Esophagus squamous epithelium (tissue), 4 donors: ENCODE data around the gene GZMA.
"Not testable (repeated sequence)": the region's sequence is repeated elsewhere in the genome, so short reads cannot be mapped to it uniquely, and the experiment has no call there.

Experiments used
- CTCF ChIP-seq, 6 experiments: fragments of 450-650 bp in 4 of 6; fragments of 200-600 bp in 2 of 6; sonication (generic) in 2 of 6; IDR thresholded peaks; one replicate each; pipeline ENCODE4 v1.5.1; 2016 to 2019; ENCODE audit warnings: antibody characterized with exemption in 6 of 6, mild to moderate bottlenecking in 4 of 6, moderate library complexity in 4 of 6
- POLR2A ChIP-seq, 4 donors: fragments of 450-650 bp; IDR thresholded peaks; one replicate each; pipeline ENCODE4 v1.6.1; 2017; ENCODE audit warnings: antibody characterized with exemption in 4 of 4, mild to moderate bottlenecking in 4 of 4, moderate library complexity in 3 of 4

- TF ChIP-seq POLR2A, CTCF (IDR thresholded peaks at IDR 0.05): not testable (repeated sequence)
These were observed 3.5 kb downstream of the GZMA start for GRCh38 chr5:55105976-55106375.
